Measurements from ENCODE around the gene LRPAP1. TPM values are rescaled to one million over a fixed set of nuclear protein-coding genes. Genes with fewer than 3 reads are reported as not detected.

Gene LRPAP1
- total and polyA plus RNA-seq, 2 donors (not counting 3 experiments of a cell fraction or from before 2014, with no cell fraction given): 90.1 to 170 TPM

GRCh38 chr4:3463556-3464348 lies 68.5 kb downstream of the LRPAP1 start:
- FAIRE-seq: no peak
- H4K20me1 ChIP-seq (replicated peaks; ENCODE audit: control insufficient read depth, extremely low read depth, insufficient read depth, low read length): no peaks in the 10 kb centered on the region
- TF ChIP-seq GATA2 (IDR thresholded peaks at IDR 0.05; ENCODE audit: insufficient read depth, insufficient read length, low read depth, low read length): no peak
- TF ChIP-seq MYC (IDR thresholded peaks at IDR 0.05; ENCODE audit: low read depth, low read length): no peak
- TF ChIP-seq POLR2AphosphoS5 (IDR thresholded peaks at IDR 0.05; ENCODE audit: insufficient read depth, low read depth, low read length): no peak
- no peak for TF ChIP-seq MAX (IDR thresholded peaks at IDR 0.05; ENCODE audit: insufficient read depth, insufficient read length)
- no peak for DNase-seq (ENCODE audit: low read depth, low spot score)
- CTCF ChIA-PET: interaction anchor here (1.1 to 1.3 kb wide), 2 partner anchors 15 to 17 kb away, joined by 3 read pairs; no protein-coding TSS in a partner anchor
- BruUV-seq (replicated peaks): no TSS peak
- H3K9ac ChIP-seq (replicated peaks; ENCODE audit: extremely low read depth, insufficient read depth, low read length): no peak overlapping the region
- intact Hi-C loops (cut with micrococcal nuclease): no loop called here
- no peak overlapping the region for H3K27ac ChIP-seq (ENCODE audit: insufficient read depth, low read depth, low read length)
- dilution Hi-C loops (cut with MboI; ENCODE audit: extremely low pct_ligation_motif_present, low sequenced_read_pairs): no loop called here
- H3K27me3 ChIP-seq (ENCODE audit: control insufficient read depth in 2 of 2, insufficient read depth in 2 of 2, low read length in 2 of 2): peaks cover 7 to 9% of the 10 kb centered on the region in 2 experiments
- H3K4me2 ChIP-seq (ENCODE audit: insufficient read depth, low read length): no peak overlapping the region
- POLR2A ChIA-PET: no interaction called here
- no peaks in the 10 kb centered on the region for H3K36me3 ChIP-seq (ENCODE audit: control insufficient read depth in 2 of 2, extremely low read depth in 1 of 2, insufficient read depth in 2 of 2, low read length in 2 of 2)
- no peaks in the 10 kb centered on the region for H3K4me1 ChIP-seq (ENCODE audit: control insufficient read depth, extremely low read depth, insufficient read depth, low read length)
- H3K9me3 ChIP-seq (replicated peaks; ENCODE audit: control insufficient read depth, insufficient read depth, low read length): no peaks in the 10 kb centered on the region
- H2AFZ ChIP-seq (ENCODE audit: low read depth, low read length): no peak overlapping the region
- no peaks in the 10 kb centered on the region for H3K79me2 ChIP-seq (ENCODE audit: control insufficient read depth, insufficient read depth, low read length)
- no peak overlapping the region for H3K4me3 ChIP-seq (replicated peaks in 1 of 3; ENCODE audit: insufficient read depth in 1 of 3, low read depth in 1 of 3, low read length in 3 of 3)
- no peaks in the 10 kb centered on the region for H3K9me1 ChIP-seq (replicated peaks; ENCODE audit: control insufficient read depth, extremely low read depth, insufficient read depth, low read length)

- FAIRE-seq (no peak), DNase-seq (ENCODE audit: low read depth, low spot score) (no peak)
- Histone ChIP-seq H3K9ac (replicated peaks; ENCODE audit: extremely low read depth, insufficient read depth, low read length) (no peak within 1 kb of the TSS), H3K79me2 (ENCODE audit: control insufficient read depth, insufficient read depth, low read length) (no peaks in the 10 kb centered on the region), H2AFZ (ENCODE audit: low read depth, low read length) (no peak within 1 kb of the TSS), H3K4me3 (replicated peaks in 1 of 3; ENCODE audit: insufficient read depth in 1 of 3, low read depth in 1 of 3, low read length in 3 of 3) (peak within 1 kb of the TSS in 1 of 3 experiments; percentile 12), H3K4me1 (ENCODE audit: control insufficient read depth, extremely low read depth, insufficient read depth, low read length) (no peaks in the 10 kb centered on the region), H3K27ac (ENCODE audit: insufficient read depth, low read depth, low read length) (no peak within 1 kb of the TSS), H3K9me3 (replicated peaks; ENCODE audit: control insufficient read depth, insufficient read depth, low read length) (no peaks in the 10 kb centered on the region), H3K9me1 (replicated peaks; ENCODE audit: control insufficient read depth, extremely low read depth, insufficient read depth, low read length) (no peaks in the 10 kb centered on the region), H3K27me3 (ENCODE audit: control insufficient read depth in 2 of 2, insufficient read depth in 2 of 2, low read length in 2 of 2) (peaks cover 7 to 9% of the 10 kb centered on the region in 2 experiments), H3K36me3 (ENCODE audit: control insufficient read depth in 2 of 2, extremely low read depth in 1 of 2, insufficient read depth in 2 of 2, low read length in 2 of 2) (no peaks in the 10 kb centered on the region), H4K20me1 (replicated peaks; ENCODE audit: control insufficient read depth, extremely low read depth, insufficient read depth, low read length) (no peaks in the 10 kb centered on the region), H3K4me2 (ENCODE audit: insufficient read depth, low read length) (no peak within 1 kb of the TSS)
- ChIA-PET CTCF (interaction anchor here (1.1 to 1.3 kb wide), 2 partner anchors 16 to 18 kb away, joined by 3 read pairs; no protein-coding TSS in a partner anchor), POLR2A (no interaction called here)
- dilution Hi-C loops (cut with MboI; ENCODE audit: extremely low pct_ligation_motif_present, low sequenced_read_pairs) (no loop called here), intact Hi-C loops (cut with micrococcal nuclease) (no loop called here)
- no TSS peak for BruUV-seq (replicated peaks)
- TF ChIP-seq JUN (IDR thresholded peaks at IDR 0.05; ENCODE audit: borderline replicate concordance, insufficient read depth, insufficient read length, low read depth) (no peak), EZH2 (IDR thresholded peaks at IDR 0.05; ENCODE audit: borderline replicate concordance, low read depth, low read length, severe bottlenecking) (no peak), CTCF (IDR thresholded peaks at IDR 0.05; ENCODE audit: extremely low read depth in 1 of 2, insufficient read depth in 1 of 2, low read depth in 1 of 2, low read length in 2 of 2) (no peak), MYC (IDR thresholded peaks at IDR 0.05; ENCODE audit: low read depth, low read length) (no peak), POLR2A (IDR thresholded peaks at IDR 0.05; ENCODE audit: low read depth, low read length) (no peak), GATA2 (IDR thresholded peaks at IDR 0.05; ENCODE audit: insufficient read depth, insufficient read length, low read depth, low read length) (no peak), POLR2AphosphoS5 (IDR thresholded peaks at IDR 0.05; ENCODE audit: insufficient read depth, low read depth, low read length) (no peak), MAX (IDR thresholded peaks at IDR 0.05; ENCODE audit: insufficient read depth, insufficient read length) (no peak), FOS (IDR thresholded peaks at IDR 0.05; ENCODE audit: borderline replicate concordance, insufficient read depth, low read length) (no peak)
Measured at GRCh38 chr4:3462790-3463415, 69.3 kb downstream of the LRPAP1 start, which contains the start of gene DOK7. DOK7 (plus strand) TSS chr4:3463306; CDS start chr4:3463376, 70 bp downstream.
